NCI-H345 (cell line): ENCODE measurements around the gene MXI1.

Experiments
- DNase-seq: peaks from one replicate; lab custom pipeline; 2025; lab: John Stamatoyannopoulos, UW

Gene MXI1

DNA sequence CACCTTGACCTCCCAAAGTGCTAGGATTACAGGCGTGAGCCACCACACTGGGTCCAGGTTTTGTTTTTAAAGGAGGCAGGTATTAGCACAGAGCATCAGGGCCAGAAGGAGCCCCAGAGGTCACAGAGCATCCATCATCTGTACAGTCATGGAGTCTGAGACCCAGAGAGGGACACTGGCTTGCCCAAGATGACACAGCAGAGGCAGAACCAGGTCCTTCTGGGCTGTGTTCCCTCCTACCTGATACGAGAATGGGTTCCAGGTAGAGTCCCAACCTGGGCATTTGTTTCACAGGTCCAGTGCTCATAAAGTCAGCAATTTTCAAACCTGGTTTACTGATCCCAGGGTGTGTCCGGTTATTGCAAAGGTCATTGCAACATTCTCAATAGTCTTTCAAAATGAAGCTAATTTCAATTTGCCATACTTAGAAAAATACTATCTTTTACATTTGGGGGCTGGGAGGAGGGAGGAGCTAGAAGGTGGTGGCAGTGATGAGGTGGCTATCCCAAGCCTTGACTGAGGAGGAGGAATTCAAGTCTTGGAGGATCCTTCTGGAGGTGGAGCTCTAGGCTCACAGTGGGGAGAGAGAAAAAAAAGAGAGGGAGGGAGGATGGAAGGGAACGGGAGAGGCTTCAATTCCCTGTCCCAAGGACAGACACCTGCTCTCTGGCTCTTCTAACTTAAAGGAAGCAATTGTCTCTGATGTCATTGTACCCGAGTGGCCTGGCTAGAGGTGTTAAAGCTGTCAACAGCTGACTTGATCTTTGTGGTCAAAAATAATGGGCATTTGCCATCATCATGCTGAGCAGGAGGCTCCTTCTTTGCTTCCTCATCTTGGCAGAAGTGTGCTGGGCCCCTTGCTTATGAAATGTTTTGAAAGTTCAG is 8.1 kb downstream of the MXI1 start:
- DNase-seq: no peak

DNA sequence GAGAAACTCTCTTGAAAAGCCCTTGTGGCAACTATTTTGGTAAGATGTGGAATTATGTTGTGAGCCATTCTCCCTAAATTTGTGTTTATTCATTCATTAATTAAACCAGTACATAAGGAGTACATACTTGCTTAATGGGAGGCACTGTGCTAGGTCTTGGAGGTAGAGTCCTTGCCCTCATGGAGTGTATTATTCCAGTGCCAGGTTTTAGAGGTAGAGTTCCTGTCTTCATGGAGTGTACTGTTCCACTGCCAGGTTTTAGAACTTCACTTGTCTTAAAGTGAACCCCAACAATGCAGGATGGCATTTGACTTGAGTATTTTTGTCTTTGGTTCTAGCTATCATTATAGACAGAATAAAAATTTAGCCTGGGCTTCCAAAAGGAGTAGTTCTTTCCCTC is 8.8 kb downstream of the MXI1 start:
- no peak for DNase-seq

DNA sequence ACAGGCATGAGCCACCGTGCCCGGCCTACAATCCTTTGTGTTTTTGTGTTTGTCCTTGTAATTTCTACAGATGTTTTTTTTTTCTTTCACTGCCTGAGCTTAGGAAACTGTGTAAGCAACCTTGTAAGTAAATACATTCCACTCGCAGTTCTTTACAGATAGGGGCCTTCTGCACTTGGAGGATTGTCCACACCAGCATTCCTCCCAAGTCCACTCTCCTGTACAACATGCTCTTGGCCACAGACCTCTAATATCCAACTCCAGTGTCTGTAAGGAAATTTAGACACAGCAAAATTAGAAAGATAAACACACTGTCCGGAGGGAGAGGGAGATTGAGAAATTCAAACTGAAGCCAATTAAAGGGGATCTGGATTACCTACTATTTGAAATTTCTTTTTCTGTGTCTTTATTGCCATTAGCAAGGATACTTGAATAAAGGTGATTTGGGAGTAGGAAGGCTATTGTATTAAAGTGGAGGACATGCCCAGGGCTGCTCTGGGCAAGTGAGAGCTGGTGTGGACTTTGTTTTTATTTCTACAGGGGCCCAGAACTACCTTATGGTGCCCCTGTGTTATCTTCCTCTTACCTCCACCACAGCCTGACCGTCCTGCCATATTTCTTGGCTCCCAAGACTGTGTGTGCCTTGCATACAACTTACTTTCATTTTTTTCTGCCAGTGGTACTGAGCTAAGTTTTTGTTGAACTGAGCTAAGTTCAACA is 9.7 kb downstream of the MXI1 start:
- no peak for DNase-seq

DNA sequence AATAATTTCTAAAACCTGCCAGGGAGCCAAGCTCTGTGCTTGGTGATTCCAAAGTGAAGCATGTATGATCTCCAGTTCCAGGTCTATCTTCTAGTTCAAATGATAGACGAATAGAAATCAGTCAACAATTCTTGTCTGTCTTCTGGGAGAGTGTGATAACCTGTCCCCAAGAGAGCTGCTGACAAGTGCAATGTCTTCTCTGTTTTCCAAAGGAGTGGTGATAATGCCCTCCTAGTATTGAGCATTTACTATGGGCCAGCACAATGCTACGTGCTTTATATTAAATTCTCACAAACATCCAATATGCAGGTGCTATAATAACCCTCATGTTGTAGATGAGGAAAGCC is 10.2 kb downstream of the MXI1 start:
- DNase-seq: no peak

- no peak for DNase-seq
These were observed 11.2 kb downstream of the MXI1 start for GRCh38 chr10:110218632-110219031.

DNA sequence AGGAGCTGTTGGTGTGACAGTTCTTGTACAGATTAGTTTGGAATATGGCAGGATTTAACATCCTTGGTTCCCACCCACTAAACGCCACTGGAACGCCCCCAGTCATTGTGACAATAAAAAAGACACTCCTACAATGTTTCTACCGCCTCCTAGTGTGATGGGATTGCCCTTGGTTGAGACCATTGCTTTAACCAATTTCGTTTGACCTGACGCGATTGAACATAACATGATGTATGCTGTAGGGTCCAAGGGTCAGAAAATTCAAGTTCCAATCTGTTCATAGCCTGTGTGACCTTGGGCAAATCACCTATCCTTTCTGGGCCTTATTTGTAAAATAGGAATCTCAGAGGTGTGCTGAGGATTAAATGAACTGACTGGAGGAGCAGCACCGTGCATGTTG is 12.5 kb downstream of the MXI1 start:
- no peak for DNase-seq

DNA sequence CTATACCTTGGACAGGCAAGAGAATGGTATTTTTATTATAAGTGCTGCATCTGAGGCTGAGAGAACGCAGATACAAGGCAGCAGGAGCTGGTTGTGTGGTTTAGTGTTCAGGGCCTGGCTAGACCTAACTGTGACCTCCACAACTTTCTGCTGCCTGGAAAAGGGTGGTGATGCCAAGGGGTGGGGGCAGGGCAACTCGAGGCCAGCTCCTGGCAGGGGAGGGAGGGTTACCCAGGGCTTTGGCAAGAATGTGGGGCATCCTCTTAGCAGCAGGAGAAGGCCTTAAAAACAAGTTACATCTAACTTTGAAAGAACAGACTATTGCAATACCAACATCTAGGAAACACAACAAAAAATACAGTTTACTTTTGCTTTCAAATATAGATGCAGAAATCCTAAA is 13.0 kb downstream of the MXI1 start:
- DNase-seq: no peak

DNA sequence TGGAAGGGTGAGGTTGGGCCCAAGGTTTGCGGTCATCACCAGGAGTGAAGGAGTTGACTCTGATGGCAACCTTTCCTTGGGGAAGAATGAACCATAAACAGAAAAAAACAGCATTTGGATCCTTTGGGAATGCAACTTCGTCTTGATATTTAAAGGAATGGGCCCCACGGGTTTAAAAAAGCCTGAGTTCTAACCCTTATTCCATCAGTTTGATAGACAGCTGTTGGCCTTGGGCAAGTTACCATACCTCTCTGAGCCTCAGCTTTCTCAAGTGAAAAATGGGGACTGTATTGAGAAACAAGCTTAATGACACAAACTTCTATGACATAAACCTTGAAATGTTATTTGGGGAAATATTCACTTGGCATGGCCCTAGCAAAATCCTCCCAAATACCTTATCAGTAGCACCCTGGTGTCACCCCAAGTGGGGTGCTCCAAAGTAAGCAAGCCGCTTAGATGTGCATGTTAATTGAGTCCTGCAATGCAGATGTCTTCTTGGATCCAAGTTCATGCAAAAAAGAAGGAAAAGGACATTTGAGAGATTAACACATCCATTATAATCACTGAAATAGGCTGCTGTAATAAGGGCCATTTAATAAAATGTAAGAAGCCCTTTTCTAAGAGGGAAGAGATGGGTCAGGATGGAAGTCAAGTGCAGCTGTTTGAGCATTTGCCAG is 13.8 kb downstream of the MXI1 start:
- no peak for DNase-seq

DNA sequence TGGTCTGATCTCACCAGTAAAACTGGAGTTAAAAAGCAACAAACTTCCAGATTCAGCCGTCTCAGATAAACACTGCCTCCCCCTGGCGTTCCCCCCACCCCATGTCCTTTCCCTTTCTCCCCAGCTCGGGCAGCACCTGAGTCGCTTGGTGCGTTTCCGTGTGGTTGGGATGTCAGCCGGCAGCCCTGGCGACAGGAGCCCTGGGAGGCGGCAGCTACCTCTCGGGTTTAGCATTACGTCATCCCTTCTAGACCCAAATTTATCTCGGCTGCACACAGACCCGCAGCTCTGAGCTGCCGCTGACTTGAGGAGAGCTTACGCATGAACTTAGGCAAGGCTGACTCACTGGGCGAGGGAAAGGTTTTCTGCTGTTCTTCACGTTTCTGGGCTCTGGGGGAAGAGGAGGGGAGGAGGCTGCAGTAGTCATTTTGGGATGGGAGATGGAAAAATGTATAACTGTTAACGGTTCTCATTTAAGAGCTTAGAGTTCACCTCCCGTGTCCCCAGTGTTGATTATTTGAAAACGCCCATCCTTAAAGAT is 14.4 kb downstream of the MXI1 start:
- peak; percentile 23 for DNase-seq

GRCh38 chr10:110222641-110223297 is 15.4 kb downstream of the MXI1 start:
- DNase-seq: no peak

- DNase-seq: no peak
These were observed 16.0 kb downstream of the MXI1 start for GRCh38 chr10:110223298-110223925.

GRCh38 chr10:110224992-110225391 is 17.6 kb downstream of the MXI1 start:
- DNase-seq: no peak

GRCh38 chr10:110225441-110225755 is 18.0 kb downstream of the MXI1 start:
- DNase-seq: no peak

DNA sequence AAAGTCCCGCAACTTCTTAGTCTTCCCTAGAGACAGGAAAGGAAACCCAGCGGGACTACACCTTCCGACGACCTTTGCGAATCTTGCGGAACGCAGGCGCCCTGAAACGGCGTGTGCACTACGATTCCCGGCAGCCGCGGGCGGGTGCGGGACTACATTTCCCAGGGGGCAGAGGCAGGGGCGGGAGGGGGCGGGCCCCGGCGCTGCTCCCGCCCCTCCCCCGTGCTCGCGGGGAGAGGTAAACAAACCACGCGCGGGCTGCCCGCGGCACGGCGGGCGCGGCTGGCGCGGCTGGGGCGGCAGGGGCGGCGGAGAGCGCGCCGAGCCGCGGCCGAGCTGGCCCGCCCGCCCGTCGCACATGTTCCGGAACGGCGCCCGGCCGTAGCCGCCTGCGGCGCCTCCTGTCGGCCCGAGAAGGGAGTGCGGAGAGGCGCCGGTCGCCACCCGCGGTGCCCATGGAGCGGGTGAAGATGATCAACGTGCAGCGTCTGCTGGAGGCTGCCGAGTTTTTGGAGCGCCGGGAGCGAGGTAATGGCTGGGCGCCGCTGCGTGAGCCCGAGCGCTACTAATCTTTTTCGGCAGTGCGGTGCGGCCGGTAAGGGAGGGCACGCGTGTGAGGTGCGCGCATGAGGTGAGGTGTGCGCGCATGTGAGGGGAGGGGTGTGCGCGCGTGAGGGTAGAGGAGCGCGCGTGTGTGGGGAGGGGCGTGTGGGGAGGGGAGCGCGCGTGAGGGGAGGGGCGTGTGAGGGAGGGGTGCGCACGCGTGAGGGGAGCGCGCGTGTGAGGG is 18.5 kb downstream of the MXI1 start:
- peak; percentile 87 for DNase-seq

DNA sequence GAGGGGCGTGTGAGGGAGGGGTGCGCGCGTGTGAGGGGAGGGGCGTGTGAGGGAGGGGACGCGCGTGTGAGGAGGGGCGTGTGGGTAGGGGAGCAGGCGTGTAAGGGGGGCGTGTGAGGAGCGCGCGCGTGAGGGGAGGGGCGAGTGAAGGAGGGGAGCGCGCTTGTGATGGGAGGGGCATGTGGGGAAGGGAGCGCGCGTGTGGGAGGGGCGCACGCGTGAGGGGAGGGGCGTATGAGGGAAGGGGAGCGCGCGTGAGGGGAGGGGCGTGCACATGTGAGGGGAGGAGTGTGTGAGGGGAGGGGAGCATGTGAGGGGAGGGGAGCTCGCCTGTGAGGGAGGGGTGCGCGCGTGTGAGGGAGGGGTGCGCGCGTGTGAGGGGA is 19.1 kb downstream of the MXI1 start:
- DNase-seq: peak; percentile 85

GRCh38 chr10:110226926-110227641 is 19.7 kb downstream of the MXI1 start:
- DNase-seq: peak; percentile 40

DNA sequence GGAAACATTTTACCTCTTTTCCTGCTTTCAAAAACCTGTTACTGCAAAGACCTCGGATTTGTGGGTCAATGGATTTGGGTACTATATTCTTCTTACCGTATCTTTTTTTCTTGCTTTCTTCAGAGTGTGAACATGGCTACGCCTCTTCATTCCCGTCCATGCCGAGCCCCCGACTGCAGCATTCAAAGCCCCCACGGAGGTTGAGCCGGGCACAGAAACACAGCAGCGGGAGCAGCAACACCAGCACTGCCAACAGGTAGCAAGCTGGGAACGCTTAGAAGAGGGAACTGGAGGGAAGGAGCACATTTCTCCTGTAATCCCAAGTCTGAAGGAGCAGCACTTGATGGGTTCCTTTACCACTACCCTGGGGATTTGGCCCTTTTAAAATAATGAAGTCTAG is 20.7 kb downstream of the MXI1 start:
- DNase-seq: no peak

GRCh38 chr10:110229155-110229554 is 21.8 kb downstream of the MXI1 start:
- DNase-seq: no peak

- no peak for DNase-seq
These were observed 26.4 kb downstream of the MXI1 start for GRCh38 chr10:110233846-110234245.

DNA sequence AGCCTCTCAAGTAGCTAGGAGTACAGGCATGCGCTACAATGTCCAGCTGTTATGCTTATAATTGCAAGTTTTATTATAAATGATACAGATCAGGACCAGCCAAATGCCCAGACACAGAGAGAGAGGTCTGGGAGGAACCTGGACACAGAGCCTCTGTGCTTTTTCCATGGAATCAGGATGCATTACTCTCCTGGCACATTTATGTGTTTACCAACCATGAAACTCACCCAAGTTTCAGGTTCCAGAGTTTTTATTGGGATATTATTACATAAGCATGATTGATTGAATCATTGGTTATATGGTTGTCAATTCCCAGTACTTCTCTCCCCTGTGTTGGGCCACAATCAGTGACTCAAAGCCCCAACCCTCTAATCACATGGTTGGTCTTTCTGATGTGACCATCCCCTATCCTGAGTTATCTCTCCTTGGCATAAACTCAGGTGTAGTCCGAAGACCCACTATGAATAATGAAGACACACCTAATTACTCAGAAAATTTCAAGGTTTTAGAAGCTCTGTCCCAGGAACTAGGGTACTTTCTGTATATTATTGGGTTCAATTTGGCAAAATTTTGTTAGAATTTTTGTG is 30.6 kb downstream of the MXI1 start:
- DNase-seq: no peak
